ENCODE measurements around the gene ADAM22.

The ADAM22 gene

DNA sequence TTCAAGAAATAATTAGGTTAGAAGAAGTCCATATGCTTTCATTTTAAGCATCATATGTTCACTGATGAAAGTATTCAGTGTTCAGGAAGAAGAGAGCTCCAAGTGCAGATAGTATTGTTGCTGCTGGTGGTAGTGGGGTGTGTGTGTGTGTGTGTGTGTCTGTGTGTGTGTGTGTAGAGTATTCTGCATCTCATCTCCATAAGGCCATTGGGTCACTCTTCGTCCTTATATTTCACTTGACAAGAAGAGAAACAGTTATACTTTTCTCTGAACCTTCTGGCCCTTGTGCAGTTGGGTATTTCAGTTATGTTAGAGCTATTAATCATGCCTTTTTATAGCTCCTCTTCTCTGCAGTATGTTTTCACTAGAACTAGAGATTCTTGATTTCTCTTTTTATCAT, 26.2 kb downstream of the ADAM22 start:
- DNase-seq (no peak), ATAC-seq (no peak)

DNA sequence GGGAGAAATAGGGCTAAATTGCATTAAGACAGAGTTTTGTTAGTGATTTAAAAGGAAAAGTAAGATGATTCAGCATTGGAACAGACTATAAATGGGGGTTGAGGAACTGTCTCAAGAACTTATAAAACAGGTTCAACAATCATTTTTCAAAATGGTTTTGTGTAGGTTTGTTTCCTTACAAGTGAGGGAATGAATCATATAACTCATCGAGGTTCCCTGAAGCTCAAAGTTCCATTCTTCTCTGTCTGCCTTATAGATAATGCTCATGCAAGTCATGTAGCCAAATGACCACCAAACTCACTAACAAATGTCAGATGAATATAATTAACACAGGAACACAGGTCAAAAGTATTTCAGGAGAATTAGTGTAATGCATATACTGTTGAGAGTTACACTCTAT, 27.7 kb downstream of the ADAM22 start:
- DNase-seq: no peak
- ATAC-seq: no peak

DNA sequence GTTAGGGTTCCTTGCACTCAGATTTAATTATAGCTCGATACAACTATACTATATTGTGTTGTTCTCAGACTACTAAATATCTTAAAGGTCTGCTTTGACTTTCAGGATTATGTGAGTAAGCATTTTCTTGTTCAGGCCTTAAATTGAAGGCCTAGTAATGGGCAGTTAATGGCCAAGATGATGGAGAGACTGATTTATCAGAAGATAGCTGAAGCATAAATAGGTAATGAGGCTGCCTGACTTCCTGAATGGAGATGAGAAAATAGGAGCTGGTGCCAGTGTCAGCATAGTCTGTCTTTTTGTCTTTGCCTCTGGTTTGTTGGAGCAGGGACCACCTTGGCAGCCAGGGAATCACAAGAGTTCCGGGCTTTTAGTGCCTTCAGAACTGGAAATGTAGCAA, 32.2 kb downstream of the ADAM22 start:
- no peak for ATAC-seq
- DNase-seq: no peak

DNA sequence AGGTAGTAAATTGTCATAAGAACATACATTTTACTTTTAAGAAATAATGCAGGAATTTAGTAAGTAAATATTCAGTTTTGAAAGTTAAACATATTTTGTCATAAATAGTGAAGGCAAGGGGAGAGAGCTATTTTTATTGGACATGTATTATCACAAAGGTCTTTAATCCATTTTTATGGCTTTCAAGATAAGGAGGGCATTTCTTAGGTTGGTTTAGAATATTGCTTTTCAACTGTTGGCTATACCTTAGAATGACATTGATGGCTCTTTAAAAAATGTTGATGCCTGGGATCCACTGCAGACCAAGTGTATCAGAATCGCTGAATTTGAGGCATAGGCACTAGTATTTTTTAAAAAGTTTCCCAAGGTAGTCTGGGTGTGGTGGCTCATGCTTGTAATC, 34.0 kb downstream of the ADAM22 start:
- no peak for DNase-seq

DNA sequence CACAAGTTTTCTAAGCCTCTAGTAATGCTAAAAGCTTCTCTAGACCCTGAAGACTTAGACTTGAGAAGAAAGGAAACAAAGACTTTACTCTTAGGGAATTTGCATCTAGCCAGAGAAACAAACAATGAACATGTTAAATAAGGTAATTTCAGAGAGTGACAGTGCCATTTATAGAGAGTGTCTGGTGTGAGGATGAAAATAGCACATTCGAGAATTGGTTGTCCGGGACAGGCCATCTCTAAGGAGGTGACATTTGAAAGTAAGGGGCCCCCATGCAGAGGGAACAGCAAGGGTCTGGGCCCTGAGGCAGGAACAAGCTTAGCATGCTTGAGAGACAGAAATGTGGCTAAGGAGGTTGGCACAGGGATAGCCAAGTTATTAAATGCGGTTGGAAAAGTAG, 48.1 kb downstream of the ADAM22 start:
- DNase-seq (no peak), ATAC-seq (no peak)

More for the DNA sequence above, 34.0 kb downstream of the ADAM22 start:
- ATAC-seq: no peak

DNA sequence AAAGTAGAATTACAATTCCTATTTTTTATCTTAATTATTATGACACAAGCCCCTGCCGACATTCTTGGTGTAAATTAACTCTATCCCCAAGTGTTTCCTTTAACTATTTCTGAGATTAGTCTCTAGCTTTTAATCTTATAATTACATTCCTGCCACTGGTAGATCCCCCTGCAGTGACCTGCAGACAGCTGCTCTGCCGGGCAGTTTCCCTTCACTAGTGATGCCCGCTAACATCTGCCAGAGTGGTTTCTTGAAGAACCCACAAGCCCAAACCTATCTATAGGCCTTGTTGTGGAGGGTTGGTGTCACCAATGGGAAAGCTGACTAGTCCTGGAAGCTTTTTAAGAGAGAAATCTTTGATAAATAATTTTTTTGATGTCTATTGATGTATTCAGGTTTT, 50.0 kb downstream of the ADAM22 start:
- DNase-seq: no peak
- no peak for ATAC-seq

DNA sequence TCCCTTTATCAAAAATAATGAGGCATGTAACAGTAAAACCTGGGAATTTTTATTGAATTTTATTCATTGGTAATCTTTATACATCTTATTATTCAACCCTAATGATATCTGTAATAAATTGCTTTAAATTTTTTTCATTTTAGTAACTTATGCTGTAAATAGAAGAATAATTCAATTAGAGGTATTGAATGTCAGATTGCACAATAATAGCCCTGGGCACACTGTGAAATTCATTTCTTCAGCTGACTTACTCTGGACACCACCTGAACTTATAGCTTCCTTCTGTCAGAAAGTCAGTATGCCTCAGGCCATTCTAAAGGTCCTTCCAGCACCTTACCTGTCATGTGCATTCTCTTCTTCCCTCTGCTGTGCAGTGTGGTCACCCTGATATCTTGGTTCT, 59.2 kb downstream of the ADAM22 start:
- ATAC-seq: no peak
- no peak for DNase-seq

DNA sequence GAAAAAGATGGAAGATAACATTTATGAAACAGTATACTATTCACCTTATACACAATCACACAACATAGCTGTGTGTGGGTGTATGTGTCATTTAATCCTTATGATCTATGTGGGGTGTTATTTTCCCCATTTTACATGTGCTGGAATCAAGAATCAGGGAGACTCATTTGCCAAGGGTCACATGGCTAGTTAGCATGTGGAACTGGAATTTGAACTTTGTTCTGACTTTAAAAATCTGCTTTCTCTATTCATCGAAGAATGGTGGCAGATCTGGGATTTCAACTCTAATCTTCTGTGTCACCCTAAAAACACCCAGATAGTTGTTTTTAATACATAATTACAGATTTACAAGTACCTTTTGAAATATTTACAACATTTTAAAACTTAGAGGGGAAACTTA, 65.2 kb downstream of the ADAM22 start:
- DNase-seq (no peak), ATAC-seq (no peak)

DNA sequence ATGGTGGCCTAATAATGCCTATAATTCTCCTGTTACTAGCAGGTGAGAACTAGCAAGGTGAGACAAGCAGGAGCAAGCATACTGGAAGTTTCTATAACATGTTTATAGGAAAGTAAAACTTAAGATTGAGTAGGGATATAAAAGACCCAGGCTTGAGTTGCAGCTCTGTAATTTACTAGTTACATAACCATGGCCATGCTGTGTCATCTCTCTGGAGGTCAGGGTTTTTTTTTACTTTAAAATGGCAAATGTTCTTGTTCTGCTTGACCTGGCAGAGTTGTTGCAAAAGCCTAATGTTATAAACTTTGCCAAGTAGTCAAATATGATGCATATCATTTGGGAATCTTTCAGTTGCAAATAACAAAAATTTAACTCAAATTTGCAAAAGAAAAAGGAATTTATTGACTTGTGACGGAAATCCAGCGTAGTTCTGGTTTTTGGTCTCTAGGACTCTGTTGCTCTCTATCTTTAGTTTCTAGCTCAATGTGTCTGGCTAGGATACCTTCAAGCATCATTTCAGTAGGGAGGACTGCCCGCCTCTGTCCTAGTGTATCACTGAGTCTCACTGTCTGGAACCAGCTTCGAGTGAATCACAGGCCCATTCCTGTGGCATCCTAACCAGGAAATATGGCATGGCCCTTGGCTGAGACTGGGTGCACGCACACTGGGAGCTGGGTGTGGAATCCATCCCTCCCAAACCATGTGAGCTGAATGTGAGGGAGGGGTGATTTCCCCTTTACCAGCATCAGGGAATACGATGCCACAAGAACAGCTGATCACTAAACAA, 67.9 kb downstream of the ADAM22 start:
- DNase-seq: no peak

DNA sequence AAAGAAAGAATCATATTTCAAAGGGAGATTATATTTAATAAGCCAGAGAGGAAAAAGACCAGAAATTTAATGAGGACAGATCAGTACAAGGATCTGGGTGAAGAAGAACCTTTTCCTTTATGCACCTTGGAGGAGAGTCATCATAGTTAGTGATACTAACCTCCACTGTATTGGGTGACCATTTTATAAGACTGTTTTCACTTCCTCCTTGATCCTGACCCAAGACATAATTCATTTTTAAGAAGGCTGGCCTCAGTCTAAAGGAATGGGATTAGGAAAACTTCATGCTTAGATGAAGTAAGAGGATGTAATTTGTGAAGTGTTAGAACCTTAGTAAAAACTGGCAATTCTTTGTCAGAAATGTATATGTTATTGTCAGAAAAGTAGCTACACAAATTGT, 68.6 kb downstream of the ADAM22 start:
- no peak for DNase-seq
- no peak for ATAC-seq

More for the DNA sequence above, 67.9 kb downstream of the ADAM22 start:
- no peak for ATAC-seq

DNA sequence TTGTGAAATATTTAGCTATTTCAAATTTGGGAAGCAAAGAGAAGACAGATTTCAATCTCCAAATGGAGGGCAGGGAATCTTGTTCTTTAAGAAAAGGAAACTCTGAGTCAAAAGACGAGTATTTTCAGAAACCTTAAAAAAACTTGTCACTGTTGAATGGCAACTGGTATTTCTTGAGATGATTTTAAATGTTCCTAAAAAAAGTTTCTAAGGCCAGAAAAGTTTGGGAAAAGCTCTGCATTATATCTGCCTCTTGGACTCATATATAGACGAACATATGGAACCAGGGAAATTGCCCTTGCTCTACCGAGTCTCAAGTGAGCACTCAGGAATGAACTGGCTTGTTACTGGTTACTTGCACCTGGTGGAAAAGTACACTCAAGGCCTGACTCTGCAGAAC, 69.5 kb downstream of the ADAM22 start:
- ATAC-seq (no peak), DNase-seq (no peak)

DNA sequence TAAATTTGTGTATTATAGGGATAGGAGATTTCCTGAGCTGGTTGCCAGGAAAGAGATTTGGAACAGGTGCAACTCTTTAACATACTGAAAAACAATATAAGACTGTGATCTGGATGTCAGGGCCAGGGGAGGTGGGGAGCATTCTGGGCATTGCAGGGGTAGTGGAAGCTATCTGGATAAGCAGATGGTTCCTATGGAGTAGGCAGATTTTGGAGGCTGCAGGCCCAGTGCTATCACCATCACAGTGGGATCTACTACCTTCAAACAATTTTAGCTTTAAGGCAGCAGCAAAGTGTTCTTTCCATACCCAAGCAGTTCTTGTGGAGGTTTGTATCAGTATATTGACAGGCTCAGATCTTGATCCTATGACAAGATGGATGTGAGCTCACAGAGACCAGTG, 71.1 kb downstream of the ADAM22 start:
- ATAC-seq (no peak), DNase-seq (no peak)

DNA sequence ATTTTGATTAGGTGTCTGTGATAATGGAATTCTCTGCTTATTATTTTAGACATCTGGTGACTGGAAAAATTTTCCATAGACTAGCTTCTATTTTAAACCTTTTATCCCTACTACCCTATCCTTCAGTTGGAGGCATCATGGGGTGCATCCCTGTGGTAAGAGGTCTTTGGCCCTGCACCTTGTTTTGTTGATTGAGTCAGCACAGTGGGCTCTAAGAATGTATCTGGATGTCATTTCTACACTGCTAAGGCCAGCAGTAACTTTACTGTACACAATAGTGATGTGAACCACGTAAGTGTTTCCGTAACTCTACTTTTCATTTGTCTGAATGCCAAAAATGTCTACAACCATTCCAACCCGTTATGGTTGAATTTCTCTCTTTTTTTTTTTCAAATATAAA, 75.6 kb downstream of the ADAM22 start:
- no peak for DNase-seq
- no peak for ATAC-seq

DNA sequence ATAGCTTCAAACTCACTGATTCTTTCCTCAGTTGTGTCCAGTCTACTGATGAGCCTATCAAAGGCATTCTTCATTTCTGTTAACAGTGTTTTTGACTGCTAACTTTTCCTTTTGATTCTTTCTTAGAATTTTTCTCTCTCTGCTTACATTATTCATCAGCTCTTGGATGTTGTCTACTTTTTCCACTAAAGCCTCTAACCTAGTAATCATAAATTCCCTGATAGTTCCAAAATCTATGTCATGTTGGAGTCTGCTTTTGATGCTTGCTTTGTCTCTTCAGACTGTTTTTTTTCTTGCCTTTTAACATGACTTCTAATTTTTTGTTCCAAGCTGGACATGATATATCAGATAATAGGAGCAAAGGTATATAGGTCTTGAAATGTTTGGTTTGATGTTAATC, 78.0 kb downstream of the ADAM22 start:
- no peak for DNase-seq
- no peak for ATAC-seq

DNA sequence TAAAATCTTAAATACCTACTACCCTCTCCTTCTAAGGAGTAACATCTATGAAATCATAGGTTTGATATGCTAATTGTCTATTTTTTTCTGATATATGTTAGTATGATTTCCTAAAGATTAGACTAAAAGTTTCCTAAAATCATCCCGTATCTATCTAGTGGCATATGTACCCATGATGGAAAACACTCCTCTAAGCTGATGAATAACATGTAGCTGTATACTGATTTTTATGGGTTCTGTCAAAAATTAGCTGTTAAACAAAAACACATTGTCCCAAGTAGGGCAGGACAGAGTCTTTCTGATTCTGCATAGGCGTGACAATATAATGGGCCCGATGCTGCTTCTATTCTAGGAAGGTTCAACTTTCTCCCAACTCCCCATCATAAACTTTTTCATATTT, 79.9 kb downstream of the ADAM22 start:
- ATAC-seq: no peak
- DNase-seq: no peak

DNA sequence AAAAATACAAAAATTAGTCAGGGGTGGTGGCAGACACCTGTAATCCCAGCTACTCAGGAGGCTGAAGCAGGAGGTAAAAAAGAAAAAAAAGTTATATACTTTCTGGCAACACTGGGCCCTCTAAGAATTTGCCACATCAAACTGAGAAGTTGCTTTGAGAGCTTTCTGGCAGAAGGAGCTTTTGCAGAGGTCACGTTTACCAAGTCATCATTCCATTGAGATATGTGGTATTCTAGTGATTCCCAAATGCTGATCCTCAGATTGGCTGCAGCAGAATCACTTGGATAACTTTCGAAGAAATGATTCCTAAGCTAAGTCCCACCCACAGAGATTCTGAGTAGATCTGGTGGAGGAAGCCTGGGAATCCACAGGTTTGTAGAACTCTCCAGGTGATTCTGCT, 80.5 kb downstream of the ADAM22 start:
- ATAC-seq (no peak), DNase-seq (no peak)

DNA sequence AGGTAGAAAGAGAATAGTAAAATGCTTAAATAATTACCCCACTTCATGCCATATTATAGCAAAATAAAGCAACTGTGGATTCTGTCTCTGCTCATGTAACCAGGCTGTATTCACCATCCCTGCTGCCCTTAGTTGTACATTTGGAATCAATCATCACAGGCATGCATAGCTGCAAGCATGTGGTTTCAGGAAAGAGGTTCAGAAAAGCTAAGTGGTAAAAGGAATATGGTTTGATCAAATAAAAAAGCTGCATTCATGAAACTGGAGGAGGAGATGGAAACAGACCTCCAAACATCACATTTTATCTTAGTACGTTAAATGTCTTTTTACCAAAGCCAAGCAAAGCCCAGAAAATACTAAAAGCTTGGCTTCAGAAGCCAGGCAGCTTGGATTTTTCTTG, 81.3 kb downstream of the ADAM22 start:
- no peak for DNase-seq
- ATAC-seq: no peak

DNA sequence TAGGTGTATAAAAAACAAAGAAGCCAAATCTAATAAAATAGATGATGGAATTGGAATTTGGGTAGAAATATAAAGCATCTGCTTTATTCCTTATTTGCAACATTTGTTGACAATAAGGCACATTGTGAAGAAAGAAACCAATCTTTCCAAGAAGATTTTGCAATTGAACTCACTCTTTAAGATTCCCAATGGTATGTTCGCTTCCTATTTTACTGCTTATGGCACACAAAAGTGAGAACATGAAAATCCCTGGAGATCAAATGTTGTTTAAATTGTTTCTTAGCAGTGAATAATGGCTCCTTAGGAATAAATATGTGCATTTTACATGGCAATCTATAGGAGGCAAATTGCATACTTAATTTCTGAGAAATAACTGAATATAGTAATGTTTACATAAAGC, 84.5 kb downstream of the ADAM22 start:
- ATAC-seq: no peak
- no peak for DNase-seq

DNA sequence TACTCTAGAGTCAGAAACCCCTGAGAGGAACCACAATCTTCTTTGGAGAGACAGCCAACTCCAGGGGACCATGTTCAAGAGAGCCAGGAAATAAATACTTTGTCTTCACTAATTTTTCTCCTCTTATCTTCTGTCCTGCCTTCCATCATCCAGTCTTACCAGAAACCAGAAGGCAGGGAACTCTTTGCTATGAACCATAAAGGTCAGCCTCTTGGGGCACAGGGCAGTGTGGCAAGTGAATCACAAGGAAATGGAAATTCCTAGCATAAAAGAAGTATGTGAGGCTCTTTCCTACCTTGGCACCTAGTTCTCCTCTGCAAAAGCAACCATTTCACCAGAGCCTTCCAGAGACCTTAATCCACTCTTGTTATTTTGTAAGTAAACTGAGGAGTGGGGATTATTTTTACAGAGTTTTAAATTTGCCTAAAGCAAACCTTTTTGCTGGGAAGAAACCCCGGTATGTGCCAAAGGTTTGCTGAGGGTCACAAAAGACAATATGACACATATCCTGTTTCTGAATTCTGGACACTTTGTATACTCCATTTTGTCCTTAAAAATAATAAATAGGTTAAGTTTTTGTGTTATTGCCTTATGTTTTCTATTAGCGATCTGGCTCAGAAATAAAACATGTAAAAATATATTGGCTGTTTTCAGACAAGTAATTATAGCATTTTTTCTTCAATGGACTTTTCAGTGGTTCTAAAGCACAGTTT, 87.1 kb downstream of the ADAM22 start:
- ATAC-seq (no peak), DNase-seq (no peak)

DNA sequence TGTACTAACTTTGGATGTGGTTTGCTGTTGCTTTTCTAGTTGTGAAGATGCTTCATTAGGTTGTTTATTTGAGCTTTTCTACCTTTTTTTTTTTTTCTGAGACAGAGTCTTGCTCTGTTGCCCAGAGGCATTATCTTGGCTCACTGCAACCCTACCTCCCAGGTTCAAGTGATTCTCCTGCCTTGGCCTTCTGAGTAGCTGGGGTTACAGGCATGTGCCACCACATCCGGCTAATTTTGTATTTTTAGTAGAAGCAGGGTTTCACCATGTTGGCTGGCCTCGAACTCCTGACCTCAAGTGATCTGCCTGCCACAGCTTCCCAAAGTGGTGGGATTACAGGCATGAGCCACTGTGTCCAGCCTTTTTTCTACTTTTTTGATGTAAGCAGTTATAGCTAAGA, 93.7 kb downstream of the ADAM22 start:
- ATAC-seq (no peak), DNase-seq (no peak)

DNA sequence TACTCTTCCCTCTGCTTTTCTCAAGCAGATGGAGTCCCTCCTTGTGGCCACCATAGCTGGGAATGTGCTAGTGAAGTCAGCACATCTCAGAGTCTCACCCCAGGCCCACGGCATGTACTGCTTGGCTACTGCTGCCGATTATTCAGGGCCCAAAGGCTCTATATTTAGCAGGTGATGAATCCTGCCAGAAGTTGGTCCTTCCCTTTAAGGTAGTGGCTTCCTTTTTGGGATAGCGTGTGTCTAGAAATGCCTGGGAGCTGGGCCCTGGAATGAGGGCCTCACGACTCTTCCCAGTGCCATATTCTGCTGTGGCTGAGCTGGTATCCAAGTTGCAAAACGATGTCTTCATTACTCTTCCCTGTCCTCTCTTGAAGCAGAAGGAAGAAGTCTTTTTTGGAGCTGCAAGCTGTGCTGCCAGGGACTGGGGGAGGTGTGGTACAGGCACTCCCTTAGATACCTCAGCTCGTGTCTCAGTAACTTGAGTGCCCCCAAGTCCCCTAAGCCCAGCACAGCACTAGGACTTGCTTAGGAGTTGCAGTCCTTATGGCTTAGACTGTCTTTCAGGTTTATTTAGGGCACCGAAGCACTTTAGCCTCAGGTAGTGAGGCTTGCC, 100.1 kb downstream of the ADAM22 start:
- ATAC-seq (no peak), DNase-seq (no peak)

DNA sequence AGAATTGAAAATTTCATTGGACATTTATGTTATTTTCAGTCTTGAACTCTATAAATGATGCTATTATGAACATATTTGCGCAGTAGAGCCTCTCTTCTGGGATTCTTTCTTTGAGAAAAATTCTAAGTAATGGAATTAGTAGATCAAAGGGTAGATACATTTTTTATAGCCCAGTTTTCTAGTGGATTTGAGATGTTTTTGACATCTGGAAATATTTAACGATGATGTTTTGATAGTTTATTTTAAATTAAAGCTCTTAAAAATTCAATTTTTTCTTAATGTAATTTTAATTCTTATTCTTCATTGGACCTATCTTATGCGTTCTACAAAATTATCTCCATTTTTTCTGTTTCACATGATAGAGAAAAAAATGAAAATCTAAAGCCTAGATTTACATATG, 103.0 kb downstream of the ADAM22 start:
- DNase-seq (no peak), ATAC-seq (no peak)

DNA sequence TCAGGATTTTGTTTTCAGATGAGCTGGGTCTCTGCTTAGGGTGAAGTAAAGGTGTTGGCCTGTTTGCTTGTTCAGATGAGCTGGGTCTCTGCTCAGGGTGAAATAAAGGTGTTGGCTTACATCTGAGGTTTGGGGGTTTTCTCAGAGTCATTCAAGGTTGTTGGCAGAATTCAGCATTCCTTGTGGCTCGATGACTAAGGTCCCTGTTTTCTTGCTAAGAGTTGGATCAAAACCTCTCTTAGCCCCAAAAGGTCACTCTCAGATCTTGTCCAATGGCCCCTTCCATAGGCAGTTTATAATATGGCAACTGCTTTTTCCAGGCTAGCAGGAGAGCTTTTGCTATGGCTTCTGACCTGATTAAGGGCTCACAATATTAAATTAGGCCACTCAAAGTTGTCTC, 106.6 kb downstream of the ADAM22 start:
- no peak for DNase-seq
- no peak for ATAC-seq

DNA sequence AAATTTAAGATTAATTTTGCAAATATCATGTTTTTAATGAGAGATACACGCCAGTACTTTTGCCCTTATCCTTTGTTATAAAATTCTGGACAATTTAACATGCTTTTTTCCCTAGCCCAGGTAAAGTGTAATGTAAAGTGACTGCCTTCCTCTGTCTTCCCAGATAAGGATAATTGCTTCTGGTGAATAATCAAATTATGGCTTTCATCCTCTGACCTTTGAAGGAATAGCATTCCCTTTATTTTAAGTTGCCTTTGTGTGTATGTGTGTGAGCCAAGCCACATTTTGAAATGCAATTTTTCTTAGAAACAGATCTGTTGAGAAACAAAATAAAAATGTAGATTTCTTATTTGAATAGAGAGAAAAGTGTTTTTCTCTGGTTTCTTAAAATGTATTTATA, 107.5 kb downstream of the ADAM22 start:
- no peak for ATAC-seq
- DNase-seq: no peak
